ENCODE results near the gene GZF1.

- TF ChIP-seq POLR2A (IDR thresholded peaks at IDR 0.05): no peak
- TF ChIP-seq, protein P1, sequence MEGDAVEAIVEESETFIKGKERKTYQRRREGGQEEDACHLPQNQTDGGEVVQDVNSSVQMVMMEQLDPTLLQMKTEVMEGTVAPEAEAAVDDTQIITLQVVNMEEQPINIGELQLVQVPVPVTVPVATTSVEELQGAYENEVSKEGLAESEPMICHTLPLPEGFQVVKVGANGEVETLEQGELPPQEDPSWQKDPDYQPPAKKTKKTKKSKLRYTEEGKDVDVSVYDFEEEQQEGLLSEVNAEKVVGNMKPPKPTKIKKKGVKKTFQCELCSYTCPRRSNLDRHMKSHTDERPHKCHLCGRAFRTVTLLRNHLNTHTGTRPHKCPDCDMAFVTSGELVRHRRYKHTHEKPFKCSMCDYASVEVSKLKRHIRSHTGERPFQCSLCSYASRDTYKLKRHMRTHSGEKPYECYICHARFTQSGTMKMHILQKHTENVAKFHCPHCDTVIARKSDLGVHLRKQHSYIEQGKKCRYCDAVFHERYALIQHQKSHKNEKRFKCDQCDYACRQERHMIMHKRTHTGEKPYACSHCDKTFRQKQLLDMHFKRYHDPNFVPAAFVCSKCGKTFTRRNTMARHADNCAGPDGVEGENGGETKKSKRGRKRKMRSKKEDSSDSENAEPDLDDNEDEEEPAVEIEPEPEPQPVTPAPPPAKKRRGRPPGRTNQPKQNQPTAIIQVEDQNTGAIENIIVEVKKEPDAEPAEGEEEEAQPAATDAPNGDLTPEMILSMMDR (IDR thresholded peaks at IDR 0.05): no peak
Measured at GRCh38 chr20:23325107-23325506, 36.9 kb upstream of the GZF1 start.

Measured in right lobe of liver (tissue), 4 donors.